NCI-H526 (cell line): ENCODE measurements around the gene AK6.
A peak's percentile ranks its signal among the peaks of the same experiment; 100 is the strongest.
"Not testable (repeated sequence)": the region's sequence is repeated elsewhere in the genome, so short reads cannot be mapped to it uniquely, and the experiment has no call there.

ENCODE experiments used
- DNase-seq, 2 experiments: peaks; one replicate each; lab custom pipeline; 2025; lab: John Stamatoyannopoulos, UW

Gene AK6

GRCh38 chr5:69369340-69370121, at the start of gene AK6, which contains the start of the genes RAD17 and TAF9:
TSS of gene AK6 (minus strand) at chr5:69369520. CDS start at chr5:69369490, 30 bp downstream.
TSS of gene RAD17 (plus strand) at chr5:69369818. CDS start at chr5:69372209, 2,391 bp downstream.
TSS of gene TAF9 (minus strand) at chr5:69369520. CDS start at chr5:69365737, 3,783 bp downstream.
- peak; percentile 76 to 93 for DNase-seq

GRCh38 chr5:69418554-69418953, 49.2 kb upstream of the AK6 start:
- DNase-seq, result no peak

GRCh38 chr5:69416699-69417098, 47.4 kb upstream of the AK6 start:
- no peak for DNase-seq

GRCh38 chr5:69416180-69416579, 46.9 kb upstream of the AK6 start:
- peak; percentile 8 to 37 for DNase-seq

GRCh38 chr5:69415584-69415958, 46.3 kb upstream of the AK6 start:
- peak; percentile 24 to 46 for DNase-seq

- DNase-seq, result peak; percentile 78 to 96
Observed at GRCh38 chr5:69414885-69415583, 45.7 kb upstream of the AK6 start, which contains the start of gene MARVELD2. TSS of gene MARVELD2 (plus strand) at chr5:69415116. CDS start at chr5:69419386, 4,270 bp downstream.

GRCh38 chr5:69404659-69405330, 35.5 kb upstream of the AK6 start:
- DNase-seq, result peak; percentile 1 to 3

GRCh38 chr5:69378376-69378775, 9.1 kb upstream of the AK6 start:
- DNase-seq, result no peak

GRCh38 chr5:69374911-69375446, 5.7 kb upstream of the AK6 start:
- no peak for DNase-seq

GRCh38 chr5:69372394-69372793, 3.1 kb upstream of the AK6 start:
- no peak for DNase-seq

- DNase-seq, result not testable (repeated sequence)
Observed at GRCh38 chr5:69370335-69370734, 1.0 kb upstream of the AK6 start.

GRCh38 chr5:69368458-69369339, 621 bp downstream of the AK6 start:
- peak; percentile 23 to 28 for DNase-seq

- DNase-seq, result no peak
Observed at GRCh38 chr5:69367697-69368279, 1.5 kb downstream of the AK6 start.

- DNase-seq, result no peak
Observed at GRCh38 chr5:69364850-69365249, 4.5 kb downstream of the AK6 start.

GRCh38 chr5:69364414-69364813, 4.9 kb downstream of the AK6 start:
- DNase-seq, result peak in 1 of 2 experiments; percentile 18

GRCh38 chr5:69360442-69360841, 8.9 kb downstream of the AK6 start:
- DNase-seq, result no peak

- no peak for DNase-seq
Observed at GRCh38 chr5:69359699-69360098, 9.6 kb downstream of the AK6 start.

GRCh38 chr5:69350664-69351063, 18.7 kb downstream of the AK6 start:
- DNase-seq, result no peak

GRCh38 chr5:69343083-69343482, 26.2 kb downstream of the AK6 start:
- no peak for DNase-seq

GRCh38 chr5:69341520-69342161, 27.7 kb downstream of the AK6 start:
- no peak for DNase-seq
